NCI-H1417 treated with DMSO at 0.1 percent for 48 hours (cell line): ENCODE measurements around the gene GLTP.

Experiments used
- DNase-seq: peaks from one replicate; lab custom pipeline; 2025; lab: John Stamatoyannopoulos, UW

The GLTP gene

GRCh38 chr12:109842021-109842420, 38.3 kb downstream of the GLTP start:
- no peak for DNase-seq

GRCh38 chr12:109841356-109841755, 39.0 kb downstream of the GLTP start:
- DNase-seq = no peak

GRCh38 chr12:109840305-109841074, 39.9 kb downstream of the GLTP start:
- DNase-seq = peak; percentile 11

GRCh38 chr12:109839444-109839843, 40.9 kb downstream of the GLTP start:
- no peak for DNase-seq

GRCh38 chr12:109836916-109837315, 43.4 kb downstream of the GLTP start:
- DNase-seq = no peak

- no peak for DNase-seq
These were observed 44.5 kb downstream of the GLTP start for GRCh38 chr12:109835827-109836226.

GRCh38 chr12:109833307-109834189, 46.8 kb downstream of the GLTP start, which contains the start of gene TRPV4:
Gene TRPV4 (minus strand): TSS chr12:109833398. CDS start chr12:109814796, 18,602 bp downstream.
- no peak for DNase-seq

- DNase-seq = no peak
These were observed 47.6 kb downstream of the GLTP start for GRCh38 chr12:109832541-109833306.

- no peak for DNase-seq
These were observed 48.4 kb downstream of the GLTP start for GRCh38 chr12:109831929-109832328.

GRCh38 chr12:109831365-109831764, 49.0 kb downstream of the GLTP start:
- no peak for DNase-seq

GRCh38 chr12:109830718-109831117, 49.6 kb downstream of the GLTP start:
- no peak for DNase-seq

GRCh38 chr12:109830267-109830666, 50.1 kb downstream of the GLTP start:
- DNase-seq = no peak

GRCh38 chr12:109829667-109830066, 50.7 kb downstream of the GLTP start:
- DNase-seq = no peak

GRCh38 chr12:109828754-109829511, 51.4 kb downstream of the GLTP start:
- no peak for DNase-seq

- no peak for DNase-seq
These were observed 52.5 kb downstream of the GLTP start for GRCh38 chr12:109827566-109828550.

GRCh38 chr12:109827080-109827479, 53.3 kb downstream of the GLTP start:
- no peak for DNase-seq

- no peak for DNase-seq
These were observed 55.6 kb downstream of the GLTP start for GRCh38 chr12:109824731-109825130.

- no peak for DNase-seq
These were observed 57.4 kb downstream of the GLTP start for GRCh38 chr12:109822951-109823411.

GRCh38 chr12:109822416-109822815, 57.9 kb downstream of the GLTP start:
- no peak for DNase-seq

- DNase-seq = no peak
These were observed 58.4 kb downstream of the GLTP start for GRCh38 chr12:109821968-109822367.
